NCI-H128 (cell line): ENCODE results near the gene QSER1.
A peak's percentile ranks its signal among the peaks of the same experiment; 100 is the strongest.
"Not testable (repeated sequence)": the region's sequence is repeated elsewhere in the genome, so short reads cannot be mapped to it uniquely, and the experiment has no call there.

Experiments
- DNase-seq: peaks from one replicate; lab custom pipeline; 2025; ENCODE audit not compliant: unreplicated experiment; lab: John Stamatoyannopoulos, UW

The QSER1 gene

DNA sequence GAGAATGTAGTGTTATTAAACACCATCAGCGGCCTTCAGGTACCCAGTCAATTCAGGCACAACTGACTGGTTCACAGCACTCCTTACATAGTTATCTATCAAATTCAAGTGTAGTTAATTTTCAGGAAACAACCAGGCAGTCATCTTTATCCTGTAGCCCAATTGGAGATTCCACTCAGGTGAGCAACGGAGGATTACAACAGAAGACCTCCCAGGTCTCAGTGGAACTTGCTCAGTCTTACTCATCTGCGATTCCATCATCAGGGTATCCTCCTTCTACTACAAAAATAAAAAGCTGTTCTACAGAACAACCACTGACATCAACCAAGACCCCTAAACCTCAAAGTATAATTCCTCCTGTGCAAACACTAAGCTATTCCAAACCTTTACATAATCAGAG, 39.6 kb downstream of the QSER1 start:
- no peak for DNase-seq

- DNase-seq = no peak
Observed at GRCh38 chr11:32935462-32936029, 42.9 kb downstream of the QSER1 start.

- not testable (repeated sequence) for DNase-seq
Observed at GRCh38 chr11:32936178-32936577, 43.6 kb downstream of the QSER1 start.

DNA sequence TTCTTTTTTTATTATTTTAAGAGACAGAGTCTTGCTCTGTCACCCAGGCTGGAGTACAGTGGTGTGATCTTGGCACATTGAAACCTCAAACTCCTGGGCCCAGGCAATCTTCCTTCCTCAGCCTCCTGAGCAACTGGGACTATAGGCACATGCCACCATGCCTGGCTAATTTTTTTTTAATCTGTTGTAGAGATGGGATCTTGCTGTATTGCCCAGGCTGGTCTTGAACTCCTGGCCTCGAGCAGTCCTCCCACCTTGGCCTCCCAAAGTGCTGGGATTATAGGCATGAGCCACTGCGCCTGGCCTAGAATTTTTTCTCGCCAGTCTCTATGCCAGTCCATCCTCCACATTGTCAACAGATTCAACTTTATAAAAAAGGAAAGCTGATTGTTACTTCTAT, 44.7 kb downstream of the QSER1 start:
- not testable (repeated sequence) for DNase-seq

DNA sequence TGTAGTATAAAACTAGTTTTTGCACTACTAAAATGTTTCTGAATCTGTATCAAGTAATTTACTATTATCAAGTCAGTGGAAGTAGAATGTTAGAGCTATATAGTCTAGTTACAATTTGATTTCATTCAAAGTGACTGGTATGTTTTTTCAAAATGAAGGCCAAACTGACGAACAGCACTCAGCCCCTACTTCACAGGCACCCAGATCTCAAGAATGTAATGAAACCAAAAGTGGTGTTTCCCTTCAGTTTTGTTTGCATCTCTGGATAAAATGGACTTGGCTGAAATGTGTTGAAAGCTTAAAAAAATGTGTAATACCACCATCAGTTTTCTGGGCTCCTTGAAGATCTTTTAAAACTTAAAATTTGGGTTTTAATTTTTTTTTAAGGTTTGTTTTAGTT, 46.4 kb downstream of the QSER1 start:
- DNase-seq = no peak

DNA sequence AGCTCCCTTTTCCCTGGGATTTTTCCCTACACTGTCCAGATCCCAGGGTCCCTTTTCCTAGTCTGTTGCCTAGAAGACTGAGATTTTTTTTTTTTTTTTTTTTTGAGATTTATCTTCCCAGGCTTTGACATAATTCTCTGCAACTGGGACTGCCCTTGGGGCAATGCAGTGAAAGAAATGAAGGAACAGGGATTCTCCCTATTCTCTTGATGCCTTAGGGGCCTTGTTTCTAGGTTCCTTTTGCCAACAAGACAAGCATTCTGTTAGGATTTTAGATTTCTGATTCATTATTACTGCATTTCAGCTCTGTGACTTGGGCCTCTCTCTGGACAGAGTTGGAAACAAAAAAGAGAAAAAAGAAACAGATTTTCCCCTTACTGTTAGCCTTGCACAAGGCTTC, 47.3 kb downstream of the QSER1 start:
- no peak for DNase-seq

GRCh38 chr11:32940865-32941264, 48.3 kb downstream of the QSER1 start:
- no peak for DNase-seq

DNA sequence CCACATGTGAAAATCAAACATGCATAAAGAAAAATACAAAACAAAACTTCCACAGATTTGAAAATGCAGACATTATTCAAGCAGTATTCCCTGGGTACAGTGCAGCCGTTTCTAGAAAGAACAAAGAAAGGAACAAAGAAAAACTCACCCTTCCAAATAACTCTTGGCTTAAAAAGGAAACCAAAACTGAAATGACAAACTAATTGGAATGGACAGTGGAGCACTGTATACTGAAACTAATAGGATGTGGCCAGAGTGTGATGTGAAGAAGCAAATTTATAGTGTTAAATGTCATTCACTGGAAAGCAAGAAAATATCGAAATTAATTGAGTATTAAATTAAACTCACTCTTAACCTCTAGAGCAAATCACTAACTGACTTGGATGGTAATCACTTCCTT, 55.4 kb downstream of the QSER1 start:
- DNase-seq = no peak

- no peak for DNase-seq
Observed at GRCh38 chr11:32949739-32950138, 57.1 kb downstream of the QSER1 start.

- DNase-seq = no peak
Observed at GRCh38 chr11:32952421-32952820, 59.8 kb downstream of the QSER1 start.

- DNase-seq = no peak
Observed at GRCh38 chr11:32953700-32954099, 61.1 kb downstream of the QSER1 start.

DNA sequence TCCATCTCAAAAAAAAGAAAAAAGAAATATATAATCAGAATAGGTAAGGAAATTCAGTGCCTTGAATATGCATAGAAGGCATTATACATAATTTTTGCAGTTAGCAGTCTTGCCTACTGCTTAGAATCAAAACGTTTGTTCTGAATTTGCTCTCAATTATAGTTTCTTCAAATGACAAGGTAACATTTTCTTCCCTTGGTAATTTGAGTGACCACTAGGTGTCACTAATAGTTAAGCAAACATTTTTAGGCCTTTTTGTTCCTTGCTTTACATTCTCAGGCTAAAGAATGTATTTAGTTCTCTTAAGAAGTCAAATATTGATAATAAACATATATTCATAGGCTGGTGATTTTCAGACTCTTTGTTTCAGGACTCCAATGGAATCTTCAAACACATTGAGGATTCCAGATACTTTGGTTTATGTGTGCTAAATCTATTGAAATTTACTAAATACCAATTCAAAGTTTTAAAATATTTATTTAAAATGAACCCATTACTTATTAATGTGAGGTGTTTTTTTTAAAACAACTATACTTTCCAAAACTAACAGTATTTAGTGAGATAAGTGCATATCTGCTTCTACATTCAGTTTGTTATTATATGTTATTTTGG, 68.0 kb downstream of the QSER1 start:
- DNase-seq = peak; percentile 10

DNA sequence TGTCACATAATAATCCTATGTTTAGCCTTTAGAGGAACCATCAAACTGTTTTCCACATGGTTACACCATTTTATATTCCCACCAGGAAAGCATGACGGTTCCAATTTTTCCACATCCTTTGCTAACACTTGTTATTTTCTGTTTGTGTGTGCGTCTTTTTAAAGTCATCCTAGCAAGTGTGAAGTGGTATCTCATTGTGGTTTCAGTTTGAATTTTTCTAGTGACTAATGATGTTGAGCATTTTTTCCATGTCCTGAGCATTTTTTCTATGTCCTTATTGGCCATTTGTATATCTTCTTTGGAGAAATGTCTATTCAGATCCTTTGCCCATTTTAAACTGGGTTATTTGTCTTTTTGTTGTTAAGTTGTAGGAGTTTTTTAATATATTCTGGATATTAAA, 69.4 kb downstream of the QSER1 start:
- no peak for DNase-seq

- DNase-seq = no peak
Observed at GRCh38 chr11:32963721-32964120, 71.1 kb downstream of the QSER1 start.

DNA sequence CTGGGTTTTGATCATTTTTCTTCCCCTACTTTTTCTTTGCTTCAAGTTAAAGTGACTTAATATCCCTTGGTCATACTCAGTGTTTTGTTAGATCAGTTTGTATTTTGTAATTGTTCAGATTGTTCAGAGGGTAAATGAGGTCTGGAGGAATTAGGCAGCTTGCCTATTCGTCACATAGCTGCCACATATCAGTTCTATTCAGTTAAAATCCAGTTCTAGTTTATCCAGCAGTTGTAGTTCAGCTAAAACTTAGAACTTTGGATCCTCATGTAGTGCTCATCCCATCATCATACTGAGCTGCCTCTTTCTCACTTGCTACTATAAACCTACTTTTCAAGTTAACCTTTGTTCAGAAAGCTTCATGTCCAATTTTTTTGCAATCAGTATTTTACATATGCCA, 75.9 kb downstream of the QSER1 start:
- DNase-seq = no peak

- DNase-seq = not testable (repeated sequence)
Observed at GRCh38 chr11:32972233-32972632, 79.6 kb downstream of the QSER1 start.

DNA sequence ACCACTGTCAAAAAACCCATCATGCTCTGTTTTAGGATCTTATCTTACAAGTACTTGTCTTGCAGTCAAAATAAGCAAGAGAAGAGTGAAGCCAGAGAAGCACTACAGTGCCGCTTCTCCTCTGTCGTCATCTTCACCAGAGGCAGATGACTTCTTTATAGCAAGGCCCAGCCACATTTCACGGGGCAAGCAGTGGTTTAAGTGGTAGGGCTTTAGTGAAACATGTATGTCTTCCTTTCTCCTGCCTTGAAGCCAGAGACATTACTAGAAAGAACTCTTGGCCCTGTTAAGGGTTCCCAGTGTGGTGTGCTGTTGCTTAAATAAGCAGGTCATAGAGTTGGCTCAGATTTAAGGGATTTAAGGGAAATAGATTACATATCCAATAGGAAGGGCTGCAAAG, 80.2 kb downstream of the QSER1 start:
- DNase-seq = no peak

DNA sequence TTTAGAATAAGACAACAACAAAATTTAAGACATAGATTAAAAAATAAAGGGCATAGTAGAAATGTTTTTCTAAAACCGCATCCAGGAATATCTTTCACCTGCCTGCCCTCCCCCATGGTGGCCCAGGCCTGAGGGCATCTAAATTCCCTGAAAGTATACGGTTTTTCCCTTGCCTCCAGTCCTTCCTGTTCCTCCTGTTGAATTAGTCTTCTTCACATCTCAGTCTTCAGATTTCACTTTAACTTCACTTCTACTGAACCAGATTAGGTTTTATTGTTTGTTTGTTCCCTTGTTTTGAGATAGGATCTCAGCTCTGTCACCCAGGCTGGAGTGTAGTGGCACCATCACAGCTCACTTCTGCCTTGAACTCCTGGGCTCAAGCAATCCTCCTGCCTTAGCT, 90.0 kb downstream of the QSER1 start:
- no peak for DNase-seq

- no peak for DNase-seq
Observed at GRCh38 chr11:32983506-32983905, 90.9 kb downstream of the QSER1 start.

GRCh38 chr11:32985600-32985999, 93.0 kb downstream of the QSER1 start:
- no peak for DNase-seq

- DNase-seq = no peak
Observed at GRCh38 chr11:32987851-32988250, 95.2 kb downstream of the QSER1 start.

GRCh38 chr11:32990481-32990880, 97.9 kb downstream of the QSER1 start:
- no peak for DNase-seq

DNA sequence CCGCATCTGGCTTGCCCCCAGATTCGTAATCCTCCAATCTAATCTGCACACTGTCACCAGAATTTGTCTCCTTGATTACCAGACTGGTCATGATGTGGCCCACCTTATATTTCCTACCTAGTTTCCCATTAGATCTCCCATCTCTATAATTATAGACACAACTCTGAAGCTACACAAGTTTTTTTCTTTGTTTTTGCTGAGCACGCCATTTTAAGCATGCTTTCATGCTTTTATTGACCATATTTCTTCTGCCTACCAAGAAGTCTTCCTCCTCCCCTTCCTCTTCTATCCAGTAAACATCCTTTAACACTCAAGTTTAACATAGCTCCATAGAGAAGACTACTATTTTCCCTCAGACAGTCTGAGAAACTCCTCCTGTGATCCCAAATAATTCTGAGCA, 98.8 kb downstream of the QSER1 start:
- no peak for DNase-seq
